Measurements from ENCODE around the gene EPHA8.

Gene EPHA8

DNA sequence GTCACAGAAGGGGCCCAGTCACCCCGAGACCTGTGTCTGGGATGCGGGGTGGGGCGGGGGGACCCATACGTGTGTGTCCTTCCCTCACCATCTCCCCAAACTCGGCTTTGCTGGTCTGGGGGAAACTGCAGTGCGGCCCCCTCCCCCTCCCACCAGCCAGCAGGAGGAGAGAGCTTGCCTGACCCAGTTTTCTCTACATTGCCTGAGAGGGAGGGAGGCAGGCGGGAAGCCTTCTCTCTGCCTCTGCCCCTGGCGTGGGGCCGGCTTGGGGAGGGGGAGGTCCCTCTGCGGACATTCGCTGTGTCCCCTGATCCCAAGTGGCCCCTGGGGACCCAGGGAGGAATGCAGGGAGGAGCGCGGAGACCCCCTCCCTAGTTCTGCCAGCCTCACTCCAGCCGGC is 3.9 kb downstream of the EPHA8 start:
- DNase-seq (ENCODE audit: low read depth, low spot score): no peak

DNA sequence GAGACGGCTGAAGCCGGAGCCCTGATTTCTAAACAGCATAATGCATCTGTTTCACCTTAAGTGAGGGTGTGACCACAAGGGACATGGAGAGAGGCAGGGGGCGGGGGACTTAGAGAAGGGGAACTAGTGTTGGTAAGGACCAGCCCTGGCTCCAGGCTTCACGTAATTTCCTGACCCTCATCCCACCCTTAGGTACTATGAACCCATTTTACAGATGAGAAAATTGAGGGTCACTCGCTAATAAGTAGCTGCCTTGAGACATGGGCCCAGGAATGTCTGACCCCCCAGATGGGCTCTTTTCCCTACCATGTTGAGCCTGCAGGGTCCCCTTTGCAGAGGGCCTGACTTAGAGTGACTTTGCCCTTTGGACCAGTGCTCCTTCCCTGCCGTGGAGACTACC is 4.7 kb downstream of the EPHA8 start:
- no peak for DNase-seq (ENCODE audit: low read depth, low spot score)

DNA sequence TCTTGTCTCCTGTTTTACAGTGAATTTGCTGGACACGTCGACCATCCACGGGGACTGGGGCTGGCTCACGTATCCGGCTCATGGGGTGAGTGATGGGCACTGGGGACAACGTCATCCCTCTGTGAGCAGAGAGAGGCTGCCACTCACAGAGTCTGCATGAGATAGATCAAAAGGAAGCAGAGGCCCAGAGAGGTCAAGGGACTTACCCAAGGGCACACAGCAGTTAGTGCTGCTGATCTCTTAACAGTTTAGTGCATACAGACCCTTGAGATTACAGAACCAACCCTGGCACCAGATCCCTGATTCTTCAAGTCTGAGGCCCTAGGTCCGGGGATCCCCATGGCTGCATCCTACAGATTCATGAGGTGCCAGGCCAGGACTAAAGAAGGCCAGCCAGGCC is 6.0 kb downstream of the EPHA8 start:
- no peak for DNase-seq (ENCODE audit: low read depth, low spot score)

DNA sequence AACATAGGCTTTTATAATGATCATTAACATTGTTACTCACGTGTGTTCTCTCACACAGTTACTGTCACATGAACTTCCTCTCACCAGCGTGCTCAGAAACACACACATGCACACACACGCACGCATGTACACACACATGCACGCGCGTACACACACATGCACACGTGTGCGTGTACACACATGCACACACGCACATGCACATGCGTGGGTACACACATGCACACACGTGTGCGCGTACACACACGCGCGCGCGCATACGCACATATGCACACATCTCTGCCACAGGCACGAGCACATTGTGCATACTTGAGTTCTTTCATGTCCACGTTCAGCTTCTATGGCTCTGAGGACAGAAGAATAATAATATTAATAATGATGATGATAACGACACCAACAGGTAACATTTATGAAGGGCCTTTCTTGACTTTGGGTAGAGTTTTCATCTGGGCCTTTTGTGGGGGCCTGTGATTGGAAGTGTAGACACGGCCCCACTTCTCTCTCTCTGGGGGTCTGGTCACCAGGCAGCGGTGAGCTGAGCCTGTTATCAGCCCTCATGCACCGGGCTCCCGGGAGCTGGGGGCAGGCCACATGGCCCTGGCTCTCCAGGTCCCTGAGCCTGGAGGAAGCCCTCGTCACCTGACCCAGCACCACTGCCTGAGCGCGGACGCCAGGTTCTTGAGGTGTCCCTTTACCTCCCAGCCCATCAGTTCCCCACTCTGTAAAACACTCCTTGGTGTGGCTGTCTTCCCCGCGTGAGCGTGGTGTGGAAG is 7.0 kb downstream of the EPHA8 start:
- no peak for DNase-seq (ENCODE audit: low read depth, low spot score)

DNA sequence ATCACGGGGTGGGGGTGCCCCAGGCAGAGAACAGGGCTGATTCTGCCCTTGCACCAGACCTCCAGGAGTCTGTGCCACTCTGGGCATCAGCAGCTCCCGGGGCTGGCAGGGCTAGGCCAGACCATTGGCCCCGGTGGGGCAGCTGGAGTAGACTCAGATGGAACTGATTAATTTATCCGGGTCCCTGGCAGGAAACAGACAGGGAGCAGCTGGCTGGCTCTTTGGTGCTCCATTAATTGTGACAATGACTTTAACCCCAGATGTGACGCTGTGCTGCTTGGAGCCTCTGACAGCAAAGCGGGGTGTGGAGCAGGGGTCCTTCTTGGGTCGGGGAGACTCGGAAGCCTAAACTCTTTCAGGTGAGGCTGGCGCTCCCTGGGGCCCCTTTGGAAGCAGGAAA is 9.5 kb downstream of the EPHA8 start:
- DNase-seq (ENCODE audit: low read depth, low spot score): no peak

DNA sequence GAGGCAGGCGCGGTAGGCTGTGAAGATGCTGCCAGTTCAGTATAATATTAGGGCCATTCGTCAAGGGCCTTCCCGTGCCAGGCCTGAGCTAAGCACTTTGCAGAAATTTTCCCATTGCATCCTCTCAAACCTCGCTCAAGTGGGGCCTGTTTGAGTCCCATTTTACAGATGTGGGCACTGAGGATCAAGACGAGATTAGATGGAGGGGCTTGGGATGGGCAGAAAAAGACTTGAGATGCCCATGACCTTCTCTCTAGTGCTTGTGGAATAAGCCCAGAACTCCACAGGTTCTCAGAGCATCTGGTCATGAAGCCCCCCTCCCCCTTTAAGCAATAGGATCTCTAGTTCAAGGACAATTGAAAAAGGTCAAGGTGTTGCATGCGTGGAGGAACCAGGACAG is 9.9 kb downstream of the EPHA8 start:
- DNase-seq (ENCODE audit: low read depth, low spot score): no peak

DNA sequence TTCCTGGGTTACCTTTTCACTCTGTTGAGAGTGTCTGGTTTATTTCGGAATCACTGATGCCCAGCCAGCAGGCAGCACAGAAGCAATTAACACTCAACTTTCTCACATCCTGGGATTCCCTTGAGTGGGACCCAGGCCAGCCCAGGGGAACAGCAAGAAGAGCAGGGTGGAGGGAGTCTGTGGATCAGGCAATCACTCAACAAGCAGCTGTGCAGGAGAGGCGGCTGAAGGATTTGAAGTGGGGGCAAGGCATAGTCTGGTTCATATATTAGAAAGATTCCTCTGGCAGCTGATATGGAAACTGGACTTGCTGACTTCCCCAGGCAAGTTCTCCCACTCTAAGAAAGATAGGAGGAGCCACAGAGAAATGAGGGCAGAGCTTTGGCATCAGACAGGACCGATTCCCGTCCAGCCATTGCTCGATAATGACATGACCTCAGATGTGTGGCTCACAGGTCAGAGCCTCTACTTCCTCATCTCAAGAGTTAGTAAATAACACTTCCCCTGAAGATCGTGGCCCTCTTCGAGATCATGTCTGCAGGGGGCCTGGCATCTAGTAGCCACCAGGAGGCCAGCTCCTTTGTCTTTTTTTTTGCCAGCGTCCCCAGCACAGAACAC is 12.4 kb downstream of the EPHA8 start:
- DNase-seq (ENCODE audit: low read depth, low spot score): no peak

DNA sequence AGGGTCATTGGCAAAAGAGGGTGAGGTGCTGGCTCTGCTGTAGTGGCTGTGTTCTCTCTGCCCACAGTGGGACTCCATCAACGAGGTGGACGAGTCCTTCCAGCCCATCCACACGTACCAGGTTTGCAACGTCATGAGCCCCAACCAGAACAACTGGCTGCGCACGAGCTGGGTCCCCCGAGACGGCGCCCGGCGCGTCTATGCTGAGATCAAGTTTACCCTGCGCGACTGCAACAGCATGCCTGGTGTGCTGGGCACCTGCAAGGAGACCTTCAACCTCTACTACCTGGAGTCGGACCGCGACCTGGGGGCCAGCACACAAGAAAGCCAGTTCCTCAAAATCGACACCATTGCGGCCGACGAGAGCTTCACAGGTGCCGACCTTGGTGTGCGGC is 12.9 kb downstream of the EPHA8 start:
- DNase-seq (ENCODE audit: low read depth, low spot score): no peak

DNA sequence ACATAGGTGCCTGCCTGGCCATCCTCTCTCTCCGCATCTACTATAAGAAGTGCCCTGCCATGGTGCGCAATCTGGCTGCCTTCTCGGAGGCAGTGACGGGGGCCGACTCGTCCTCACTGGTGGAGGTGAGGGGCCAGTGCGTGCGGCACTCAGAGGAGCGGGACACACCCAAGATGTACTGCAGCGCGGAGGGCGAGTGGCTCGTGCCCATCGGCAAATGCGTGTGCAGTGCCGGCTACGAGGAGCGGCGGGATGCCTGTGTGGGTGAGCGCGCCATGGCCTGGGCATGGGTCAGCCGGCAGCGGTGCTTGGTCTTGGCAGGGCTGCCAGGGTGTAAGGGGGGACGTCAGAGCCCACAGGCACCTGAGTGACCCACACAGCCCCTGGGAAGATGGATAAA is 13.3 kb downstream of the EPHA8 start:
- DNase-seq (ENCODE audit: low read depth, low spot score): no peak

DNA sequence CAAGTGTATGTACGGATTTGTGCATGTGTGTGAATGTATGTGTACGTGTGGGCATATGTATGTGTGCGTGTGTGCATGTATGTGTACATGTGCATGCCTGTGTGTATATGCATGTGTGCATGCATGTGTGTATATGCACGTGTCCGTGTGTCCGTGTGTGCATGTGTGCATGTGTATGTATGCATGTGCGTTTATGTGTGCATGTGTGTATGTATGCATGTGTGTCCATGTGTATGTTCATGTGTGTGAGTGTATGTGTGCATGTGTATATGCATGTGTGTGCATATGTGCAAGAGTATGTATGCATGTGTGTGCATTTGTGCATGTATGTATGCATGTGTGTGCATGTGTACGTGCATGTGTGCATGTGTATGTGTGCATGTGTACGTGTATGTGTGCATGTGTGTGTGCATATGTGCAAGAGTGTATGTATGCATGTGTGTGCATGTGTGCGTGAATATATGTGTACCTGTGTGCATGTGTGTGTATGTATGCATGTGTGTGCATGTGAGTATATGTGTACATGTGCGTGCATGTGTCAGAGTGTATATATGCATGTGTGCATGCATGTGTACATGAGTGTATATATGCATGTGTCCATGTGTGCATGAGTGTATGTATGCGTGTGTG is 15.6 kb downstream of the EPHA8 start:
- no peak for DNase-seq (ENCODE audit: low read depth, low spot score)

DNA sequence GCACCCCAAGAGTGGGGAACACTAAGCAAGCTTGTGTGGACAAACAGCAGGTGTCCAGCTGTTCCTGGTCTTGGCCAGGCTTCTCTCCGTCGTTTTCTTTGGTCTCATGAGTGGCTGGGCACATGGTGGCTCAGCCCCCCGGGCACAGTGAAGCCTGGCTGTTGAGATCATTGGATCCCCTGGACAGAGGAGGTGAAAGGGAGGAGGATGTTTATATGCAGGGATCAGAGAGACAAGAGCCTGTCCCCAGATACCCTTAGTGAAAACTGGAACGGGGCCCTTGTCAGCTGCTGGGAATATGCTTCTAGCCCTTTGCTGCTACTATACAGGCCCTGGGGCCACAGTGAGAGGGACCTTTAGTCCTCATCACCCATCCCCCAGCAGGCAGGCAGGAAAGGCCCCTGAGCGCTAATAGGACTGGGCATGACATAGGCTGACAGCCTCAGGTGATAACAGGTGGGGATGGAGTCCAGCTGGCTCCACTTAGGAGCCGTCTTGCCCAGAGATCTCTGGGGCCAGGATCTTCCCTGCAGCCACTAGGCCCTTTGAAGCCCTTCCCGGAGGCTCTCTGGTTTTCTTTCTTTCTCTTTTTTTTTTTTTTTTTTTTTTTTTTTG is 16.4 kb downstream of the EPHA8 start:
- no peak for DNase-seq (ENCODE audit: low read depth, low spot score)

DNA sequence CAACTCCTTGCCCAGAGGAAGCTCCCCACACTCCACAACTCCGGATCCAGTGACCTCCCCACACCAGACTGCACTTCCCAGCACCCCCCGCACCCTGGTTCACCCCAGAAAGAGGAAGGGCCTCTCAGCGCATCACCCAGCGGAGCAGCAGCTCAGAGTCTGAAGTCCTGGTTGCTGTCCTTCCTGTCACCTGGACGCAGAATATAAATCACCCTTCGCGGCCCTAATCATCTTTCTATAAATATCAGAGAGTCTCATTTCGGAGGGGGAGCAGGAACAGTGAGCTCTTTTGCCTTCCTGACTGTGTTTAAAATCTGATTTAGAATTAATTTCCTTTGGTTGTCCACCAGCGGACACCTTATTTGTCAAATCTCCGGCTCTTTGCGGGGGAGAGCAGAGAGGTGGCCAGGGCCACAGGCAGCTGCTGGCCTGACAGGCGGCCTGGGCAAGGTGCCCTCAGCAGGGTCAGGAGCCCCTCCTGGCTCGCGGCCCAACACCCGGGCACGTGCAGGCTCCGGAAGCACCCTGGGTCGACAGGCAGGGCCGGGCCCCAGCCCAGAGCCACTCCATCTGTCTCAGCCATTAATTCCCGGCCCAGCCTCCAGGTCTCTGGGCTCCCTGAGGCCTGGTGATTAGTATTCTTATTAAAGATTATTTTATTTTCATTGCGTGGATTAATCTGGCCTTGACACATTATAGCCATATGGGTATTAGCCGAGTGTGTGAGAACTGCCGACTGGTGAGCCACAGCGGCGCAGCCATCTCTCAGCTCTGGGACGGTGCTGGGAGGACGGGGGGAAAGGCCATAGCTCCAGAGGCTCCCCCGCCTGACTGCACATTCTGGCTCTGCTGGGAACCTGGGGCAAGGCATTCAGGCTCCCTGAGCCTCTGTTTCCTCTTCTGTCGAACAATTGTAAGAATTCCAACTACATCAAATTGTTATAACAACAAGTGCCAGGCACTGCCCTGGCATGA is 19.7 kb downstream of the EPHA8 start:
- no peak for DNase-seq (ENCODE audit: low read depth, low spot score)

DNA sequence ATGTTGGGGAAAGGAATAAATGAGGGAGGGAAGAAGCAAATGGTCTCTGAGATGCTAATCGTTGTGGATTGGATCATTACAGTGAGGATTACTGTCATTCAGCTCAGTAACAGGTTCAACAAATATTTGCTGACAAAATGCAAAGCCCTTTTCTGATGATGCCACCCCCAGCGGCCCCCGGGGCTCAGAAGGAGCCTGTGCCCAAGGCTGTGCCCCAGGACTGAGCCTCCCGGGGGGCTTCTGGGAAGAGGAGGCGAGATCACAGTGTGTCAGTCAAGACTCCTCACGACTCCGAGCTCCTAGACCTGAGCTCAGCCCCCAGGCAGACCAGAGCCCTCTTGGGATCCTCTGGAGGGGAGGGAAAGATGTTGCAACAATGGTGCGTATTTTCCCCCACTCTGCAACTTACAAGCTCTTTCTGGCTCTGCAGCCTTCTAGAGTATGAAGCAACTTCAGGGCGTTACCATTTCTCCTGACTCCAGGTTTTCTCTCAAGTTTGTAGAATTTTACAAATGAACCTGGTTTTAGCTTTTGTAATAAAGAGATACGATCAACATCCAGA is 20.8 kb downstream of the EPHA8 start:
- DNase-seq (ENCODE audit: low read depth, low spot score): no peak

DNA sequence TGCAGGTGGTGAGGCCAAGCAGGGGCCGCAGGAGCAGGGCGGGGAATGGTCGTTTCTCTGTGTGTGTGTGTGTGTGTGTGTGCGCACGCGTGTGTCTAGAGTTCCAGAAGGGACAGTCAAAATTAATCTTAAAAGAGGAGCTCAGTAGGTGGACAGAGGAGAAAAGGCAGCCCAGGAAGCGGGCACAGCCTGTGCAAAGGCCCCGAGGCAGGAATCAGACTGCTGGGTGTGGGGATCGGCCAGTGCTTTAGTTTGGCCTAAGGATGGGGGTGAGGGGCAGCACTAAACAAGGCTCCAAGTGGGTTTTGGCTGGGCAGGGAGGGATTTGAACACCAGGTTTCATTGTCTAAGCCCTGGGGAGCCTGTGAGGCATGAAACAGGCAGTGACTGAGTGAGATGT is 21.7 kb downstream of the EPHA8 start:
- no peak for DNase-seq (ENCODE audit: low read depth, low spot score)

DNA sequence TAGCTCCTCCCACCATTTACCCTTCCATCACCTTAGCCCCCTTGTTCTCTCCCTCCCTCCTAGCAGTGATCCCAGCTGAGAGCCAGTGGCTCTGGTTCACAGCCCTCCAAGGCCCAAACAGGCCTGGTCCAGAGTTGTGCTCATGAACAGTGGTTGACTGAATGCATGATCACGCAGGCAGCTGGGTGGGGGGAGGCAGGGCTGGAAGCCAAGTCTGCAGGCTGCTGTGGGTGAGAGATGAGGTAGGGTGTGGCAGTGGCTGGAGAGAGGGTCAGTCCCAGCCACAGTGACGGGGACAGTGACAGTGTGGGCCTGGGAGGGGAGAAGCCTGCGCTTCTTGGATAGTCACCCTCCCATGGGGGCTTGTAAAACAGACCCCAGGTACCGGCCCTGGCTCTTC is 22.2 kb downstream of the EPHA8 start:
- DNase-seq (ENCODE audit: low read depth, low spot score): no peak

DNA sequence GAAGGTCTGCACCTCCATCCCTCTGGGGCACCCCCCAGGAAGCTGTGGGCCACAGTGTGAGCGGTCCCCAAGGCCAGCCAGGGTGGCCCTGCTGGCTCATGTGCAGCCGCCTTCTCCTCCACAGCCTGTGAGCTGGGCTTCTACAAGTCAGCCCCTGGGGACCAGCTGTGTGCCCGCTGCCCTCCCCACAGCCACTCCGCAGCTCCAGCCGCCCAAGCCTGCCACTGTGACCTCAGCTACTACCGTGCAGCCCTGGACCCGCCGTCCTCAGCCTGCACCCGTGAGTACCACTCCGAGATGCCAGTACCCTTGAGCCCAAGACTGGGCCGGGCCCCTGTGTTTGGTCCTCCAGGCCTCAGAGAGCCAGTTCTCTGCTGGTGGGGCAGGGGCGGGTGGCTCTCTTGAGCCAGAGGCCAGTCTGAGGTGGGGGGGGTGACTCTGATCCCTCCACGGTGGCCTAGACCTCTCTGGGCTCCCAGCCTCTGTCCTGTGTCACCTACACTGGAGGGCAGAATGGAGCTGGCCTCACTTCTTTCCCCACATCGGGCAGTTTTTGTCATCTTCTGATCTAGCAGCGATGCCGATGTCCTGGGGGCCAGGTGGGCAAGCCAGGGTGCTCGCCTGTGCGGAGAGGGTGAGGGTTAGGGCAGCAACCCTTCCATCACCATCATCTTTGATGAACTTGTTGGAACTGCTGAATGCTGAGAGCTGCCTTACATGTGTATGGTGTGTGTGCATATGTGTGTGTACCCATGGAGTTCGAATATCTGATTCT is 23.3 kb downstream of the EPHA8 start:
- DNase-seq (ENCODE audit: low read depth, low spot score): no peak

DNA sequence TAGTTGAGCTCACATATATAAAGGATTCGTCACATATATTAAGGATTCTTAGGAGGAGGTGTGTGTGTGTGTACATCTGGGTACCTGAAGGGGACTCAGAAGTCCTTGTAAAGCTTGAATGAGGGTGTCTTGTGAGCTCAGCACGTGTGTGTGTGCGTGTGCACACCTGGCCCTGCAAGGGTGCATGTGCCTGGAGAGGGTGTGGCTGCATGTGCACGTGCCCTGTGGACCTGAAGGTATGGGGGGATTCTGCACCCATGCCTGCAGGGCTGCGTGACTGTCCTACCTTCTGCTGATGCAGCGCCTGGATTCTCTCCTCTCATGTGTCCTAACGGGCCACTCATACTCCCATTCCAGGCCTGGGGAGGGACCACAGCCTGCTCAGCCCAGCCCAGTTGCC is 24.0 kb downstream of the EPHA8 start:
- no peak for DNase-seq (ENCODE audit: low read depth, low spot score)

DNA sequence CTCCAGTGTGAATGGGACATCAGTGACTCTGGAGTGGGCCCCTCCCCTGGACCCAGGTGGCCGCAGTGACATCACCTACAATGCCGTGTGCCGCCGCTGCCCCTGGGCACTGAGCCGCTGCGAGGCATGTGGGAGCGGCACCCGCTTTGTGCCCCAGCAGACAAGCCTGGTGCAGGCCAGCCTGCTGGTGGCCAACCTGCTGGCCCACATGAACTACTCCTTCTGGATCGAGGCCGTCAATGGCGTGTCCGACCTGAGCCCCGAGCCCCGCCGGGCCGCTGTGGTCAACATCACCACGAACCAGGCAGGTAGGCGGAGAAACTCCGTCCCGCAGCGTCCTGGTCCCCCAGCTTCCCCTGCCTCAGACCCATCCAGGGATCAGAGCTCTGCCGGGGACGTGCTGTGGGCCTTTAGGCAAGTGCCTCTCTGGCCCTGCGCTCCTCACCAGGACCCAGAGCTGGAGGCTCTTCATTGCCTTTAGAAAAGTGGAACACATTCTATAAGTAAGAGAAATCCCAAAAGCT is 25.7 kb downstream of the EPHA8 start:
- DNase-seq (ENCODE audit: low read depth, low spot score): no peak

DNA sequence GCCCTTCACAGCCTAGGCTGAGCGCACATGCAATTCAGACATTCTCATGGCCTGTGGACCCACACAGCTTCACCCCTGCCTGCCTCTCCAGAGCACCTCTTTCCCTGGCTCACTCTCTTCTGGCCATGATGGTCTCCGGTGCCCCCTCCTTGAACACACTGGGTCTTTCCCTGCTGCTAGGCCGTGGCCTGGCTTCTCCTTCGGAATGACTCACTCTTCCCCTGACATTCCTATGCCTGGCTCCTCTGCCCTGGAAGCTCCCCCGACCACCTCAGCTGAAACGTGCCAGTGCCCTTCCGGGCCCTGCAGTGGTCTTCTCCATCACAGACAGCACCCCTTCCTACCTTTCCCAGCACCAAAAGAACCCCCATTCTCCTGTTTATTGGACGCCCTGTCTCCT is 28.3 kb downstream of the EPHA8 start:
- DNase-seq (ENCODE audit: low read depth, low spot score): peak; percentile 14

DNA sequence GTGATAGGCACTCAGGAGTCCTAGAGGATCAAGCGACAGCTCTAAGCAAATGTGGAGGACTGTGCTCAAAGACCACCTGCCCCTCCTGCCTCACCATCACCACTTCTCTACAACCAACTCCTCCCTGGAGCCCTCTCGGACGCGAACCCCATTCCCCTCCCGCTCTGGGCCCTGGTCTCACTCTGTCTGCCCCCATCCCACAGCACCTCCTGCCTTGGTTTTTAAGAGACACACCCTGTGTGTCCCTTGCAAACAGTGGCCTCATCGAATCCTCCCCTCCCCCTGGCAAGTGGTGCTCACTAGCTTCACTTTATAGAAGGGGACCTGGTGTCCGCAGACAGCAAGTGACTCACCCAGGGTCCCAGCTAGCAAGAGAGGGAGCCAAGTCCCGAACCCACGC is 28.8 kb downstream of the EPHA8 start:
- no peak for DNase-seq (ENCODE audit: low read depth, low spot score)
